ENCODE results near the gene ENTPD1.
"Not testable (repeated sequence)": the region's sequence is repeated elsewhere in the genome, so short reads cannot be mapped to it uniquely, and the experiment has no call there.

The ENTPD1 gene

GRCh38 chr10:95756041-95756761 lies at the start of gene ENTPD1:
Gene ENTPD1, plus strand, starts transcription at chr10:95756163. Its CDS starts 77 bp downstream, at chr10:95756240.
- DNase-seq = no peak

GRCh38 chr10:95706573-95706972 lies 49.4 kb upstream of the ENTPD1 start:
- no peak for DNase-seq

- no peak for DNase-seq
Observed at GRCh38 chr10:95706990-95707389, 49.0 kb upstream of the ENTPD1 start.

- DNase-seq = no peak
Observed at GRCh38 chr10:95711492-95711891, 44.5 kb upstream of the ENTPD1 start.

DNA sequence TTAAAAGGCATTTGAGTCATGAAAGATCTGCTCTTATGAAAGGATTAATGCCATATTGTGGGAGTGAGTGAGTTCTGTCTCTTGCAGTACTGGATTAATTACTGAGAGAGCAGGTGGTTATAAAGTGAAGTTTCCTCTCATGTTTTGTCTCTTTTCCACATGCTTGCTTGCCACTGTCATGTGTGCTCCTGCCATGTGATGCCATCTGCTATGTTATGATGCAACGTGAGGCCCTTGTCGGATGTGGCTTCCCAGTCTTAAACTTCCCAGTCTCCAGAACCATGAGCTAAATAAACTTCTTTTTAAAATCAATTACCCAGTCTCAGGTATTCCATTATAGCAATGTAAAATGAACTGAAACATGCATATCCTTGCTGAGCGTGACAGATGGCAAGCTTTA lies 39.5 kb upstream of the ENTPD1 start:
- DNase-seq = no peak

GRCh38 chr10:95716866-95717265 lies 39.1 kb upstream of the ENTPD1 start:
- no peak for DNase-seq

- DNase-seq = not testable (repeated sequence)
Observed at GRCh38 chr10:95720745-95721144, 35.2 kb upstream of the ENTPD1 start.

- DNase-seq = not testable (repeated sequence)
Observed at GRCh38 chr10:95722496-95722895, 33.5 kb upstream of the ENTPD1 start.

GRCh38 chr10:95728526-95728925 lies 27.4 kb upstream of the ENTPD1 start:
- no peak for DNase-seq

DNA sequence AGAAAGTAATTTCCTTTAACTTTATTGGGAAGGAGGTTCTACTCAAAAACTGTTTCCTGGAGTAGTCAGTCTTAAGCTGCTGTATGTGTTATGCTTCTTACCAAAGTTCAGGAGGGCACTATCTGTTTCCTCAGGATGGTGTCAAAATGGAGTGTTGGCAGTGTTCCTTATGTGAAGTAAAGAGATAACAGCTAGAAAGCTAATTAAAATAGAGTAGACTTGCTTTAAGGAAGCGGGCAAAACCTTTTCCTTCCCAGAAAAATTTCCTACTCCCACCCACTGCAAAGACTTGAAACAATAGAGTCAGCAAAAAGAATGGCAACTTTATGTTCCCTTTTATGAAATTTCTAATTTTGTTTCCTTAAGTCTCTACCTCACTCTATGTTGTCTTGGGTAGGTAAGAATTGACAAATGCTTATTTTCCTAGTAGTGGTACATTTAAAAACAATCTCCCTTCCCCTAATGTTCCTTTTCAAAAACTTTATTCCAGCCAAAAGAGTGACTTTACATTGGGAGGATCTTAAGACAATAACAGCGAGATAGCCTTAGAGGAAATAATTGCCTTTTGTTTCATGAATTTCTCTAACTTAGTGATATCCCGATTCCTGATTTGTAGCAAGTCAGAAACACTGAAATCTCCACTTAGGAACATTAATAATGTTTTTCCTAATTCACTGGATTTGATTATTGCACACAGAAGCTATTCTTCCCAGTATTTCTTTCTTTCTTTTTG lies 26.5 kb upstream of the ENTPD1 start:
- DNase-seq = no peak

- no peak for DNase-seq
Observed at GRCh38 chr10:95730233-95730632, 25.7 kb upstream of the ENTPD1 start.

DNA sequence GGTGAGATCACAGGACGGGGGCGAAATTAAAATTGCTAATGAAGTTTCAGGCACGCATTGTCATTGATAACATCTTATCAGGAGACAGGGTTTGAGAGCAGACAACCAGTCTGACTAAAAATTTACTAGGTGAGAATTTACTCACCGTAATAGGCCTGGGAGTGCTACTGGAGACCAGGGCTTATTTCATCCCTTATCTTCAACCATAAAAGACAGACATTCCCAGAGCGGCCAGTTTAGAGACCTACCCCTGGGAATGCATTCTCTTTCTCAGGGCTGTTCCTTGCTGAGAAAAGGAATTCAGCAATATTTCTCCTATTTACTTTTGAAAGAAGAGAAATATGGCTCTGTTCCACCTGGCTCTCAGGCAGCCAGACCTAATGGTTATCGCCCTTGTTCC lies 23.1 kb upstream of the ENTPD1 start:
- DNase-seq = not testable (repeated sequence)

- DNase-seq = no peak
Observed at GRCh38 chr10:95739056-95739455, 16.9 kb upstream of the ENTPD1 start.

- peak; percentile 10 for DNase-seq
Observed at GRCh38 chr10:95741807-95742467, 14.0 kb upstream of the ENTPD1 start.

- no peak for DNase-seq
Observed at GRCh38 chr10:95742485-95742884, 13.5 kb upstream of the ENTPD1 start.

DNA sequence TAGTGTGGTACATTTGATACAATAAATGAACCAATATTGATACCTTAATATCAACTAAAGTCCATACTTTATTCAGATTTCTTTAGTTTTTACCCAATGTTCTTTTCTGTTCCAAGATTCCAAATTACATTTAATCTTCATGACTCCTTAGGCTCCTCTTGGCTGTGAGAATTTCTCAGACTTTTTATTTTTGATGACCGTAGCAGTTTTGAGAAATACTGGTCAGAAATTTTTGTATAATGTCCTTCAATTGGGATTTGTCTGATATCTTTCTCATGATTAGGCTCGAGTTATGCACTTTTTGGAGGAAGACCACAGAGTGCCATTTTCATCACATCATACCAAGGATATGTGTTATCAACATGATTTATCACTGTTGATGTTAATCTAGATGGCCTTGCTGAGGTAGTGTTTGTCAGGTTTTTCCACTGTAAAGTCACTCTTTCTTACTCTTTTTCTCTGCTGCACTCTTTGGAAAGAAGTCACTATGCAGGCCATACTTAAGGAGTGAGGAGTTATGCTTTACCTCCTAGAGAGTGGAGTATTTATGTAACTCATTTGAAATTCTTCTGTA lies 12.9 kb upstream of the ENTPD1 start:
- DNase-seq = no peak

DNA sequence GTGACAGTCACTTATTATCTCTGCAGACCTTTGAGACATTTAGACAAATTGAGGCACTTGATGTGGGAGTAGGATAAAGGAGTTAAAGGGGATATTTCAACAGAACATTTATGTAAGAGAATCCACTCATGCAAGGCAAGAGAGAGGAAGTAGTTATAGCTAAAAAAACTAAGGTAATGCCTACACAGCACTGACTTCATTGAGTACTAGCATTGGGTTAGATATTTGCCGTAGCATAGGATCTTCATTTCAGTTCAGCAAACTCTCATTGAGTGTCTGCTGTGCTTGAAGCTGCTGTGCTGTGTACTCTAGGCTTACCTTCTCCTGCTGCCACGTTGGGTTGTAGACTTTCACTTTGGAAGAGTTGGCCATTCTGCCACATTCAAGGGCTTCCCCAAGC lies 10.5 kb upstream of the ENTPD1 start:
- no peak for DNase-seq

- DNase-seq = no peak
Observed at GRCh38 chr10:95748349-95748748, 7.6 kb upstream of the ENTPD1 start.

DNA sequence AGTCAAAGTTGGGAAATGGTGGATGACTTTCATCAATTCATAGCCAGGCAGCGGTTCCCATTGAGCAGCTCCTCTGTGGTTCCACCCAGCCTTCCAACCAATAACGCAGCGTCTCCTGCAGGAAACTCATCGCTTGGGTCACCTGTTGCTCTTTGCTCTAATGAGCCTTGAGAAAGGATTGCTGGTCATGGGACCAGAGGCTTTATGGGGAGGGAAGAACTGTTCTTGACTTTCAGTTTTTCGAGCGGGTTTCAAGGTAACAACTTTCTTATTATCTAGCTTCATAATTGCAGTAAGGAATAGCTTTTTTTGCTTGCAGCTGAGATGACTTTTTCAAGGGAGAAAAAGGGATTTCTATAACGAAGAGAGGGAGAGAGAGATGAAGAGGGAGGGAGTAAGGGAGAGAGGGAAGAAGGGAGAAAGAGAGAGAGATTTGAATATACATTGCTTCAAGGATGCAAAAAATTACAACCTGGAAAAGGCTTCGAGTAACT lies 405 bp upstream of the ENTPD1 start:
- no peak for DNase-seq

DNA sequence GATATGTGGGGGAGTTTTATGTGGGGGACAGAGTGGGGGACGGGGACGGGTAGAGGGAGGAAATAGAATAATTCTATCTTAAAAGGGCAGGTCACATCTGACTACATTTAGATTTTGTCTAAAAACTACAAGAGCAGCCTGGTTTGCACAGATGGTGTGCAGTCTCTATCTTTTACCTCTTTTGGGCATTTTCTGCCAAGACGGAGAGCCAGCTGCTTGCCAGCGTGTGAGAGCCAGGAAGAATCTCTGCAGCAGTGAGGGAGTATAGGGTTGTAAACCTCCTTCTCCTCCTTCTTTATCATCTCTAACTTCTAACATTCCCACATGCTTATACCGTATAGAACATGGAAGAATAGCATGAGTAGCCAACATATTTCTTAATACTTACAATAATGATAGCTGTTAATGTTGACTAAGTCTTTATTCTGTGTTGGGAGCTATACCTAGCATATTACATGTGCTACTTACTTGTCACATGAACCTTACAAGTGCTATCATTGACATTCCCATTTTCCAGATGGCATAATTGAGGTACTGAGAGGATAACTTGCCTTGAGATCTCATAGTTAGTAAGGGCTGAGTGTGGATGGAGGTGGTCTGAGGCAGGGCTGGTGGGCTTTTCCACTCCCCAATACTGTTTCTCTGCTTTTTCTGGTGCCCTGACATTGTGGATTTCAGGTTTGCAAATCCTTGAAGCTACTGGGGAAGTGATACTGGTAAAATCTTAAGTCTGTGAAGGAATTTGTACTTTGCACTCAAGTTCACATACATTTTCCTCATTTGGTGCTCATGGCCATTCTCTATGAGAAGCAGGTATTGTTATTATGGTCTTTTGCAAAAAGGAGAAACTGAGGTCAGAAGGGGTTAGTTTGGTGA lies 1.1 kb downstream of the ENTPD1 start:
- no peak for DNase-seq

- DNase-seq = no peak
Observed at GRCh38 chr10:95758351-95759025, 2.5 kb downstream of the ENTPD1 start.

Measured in DMS79 treated with DMSO at 0.1 percent for 48 hours (cell line).